GM18861 (cell line): ENCODE data around the gene KCTD2.

ENCODE experiments used
- ATAC-seq: cut with Tn5 transposase; IDR thresholded peaks from one replicate; pipeline ENCODE4 v1.9.1; 2021; ENCODE audit not compliant: unreplicated experiment

KCTD2 gene

GRCh38 chr17:75075597-75076336 is 28.7 kb downstream of the KCTD2 start:
- ATAC-seq = no peak

GRCh38 chr17:75077072-75077495 is 30.1 kb downstream of the KCTD2 start:
- ATAC-seq = no peak

GRCh38 chr17:75077496-75078283 is 30.7 kb downstream of the KCTD2 start:
- ATAC-seq = no peak

DNA sequence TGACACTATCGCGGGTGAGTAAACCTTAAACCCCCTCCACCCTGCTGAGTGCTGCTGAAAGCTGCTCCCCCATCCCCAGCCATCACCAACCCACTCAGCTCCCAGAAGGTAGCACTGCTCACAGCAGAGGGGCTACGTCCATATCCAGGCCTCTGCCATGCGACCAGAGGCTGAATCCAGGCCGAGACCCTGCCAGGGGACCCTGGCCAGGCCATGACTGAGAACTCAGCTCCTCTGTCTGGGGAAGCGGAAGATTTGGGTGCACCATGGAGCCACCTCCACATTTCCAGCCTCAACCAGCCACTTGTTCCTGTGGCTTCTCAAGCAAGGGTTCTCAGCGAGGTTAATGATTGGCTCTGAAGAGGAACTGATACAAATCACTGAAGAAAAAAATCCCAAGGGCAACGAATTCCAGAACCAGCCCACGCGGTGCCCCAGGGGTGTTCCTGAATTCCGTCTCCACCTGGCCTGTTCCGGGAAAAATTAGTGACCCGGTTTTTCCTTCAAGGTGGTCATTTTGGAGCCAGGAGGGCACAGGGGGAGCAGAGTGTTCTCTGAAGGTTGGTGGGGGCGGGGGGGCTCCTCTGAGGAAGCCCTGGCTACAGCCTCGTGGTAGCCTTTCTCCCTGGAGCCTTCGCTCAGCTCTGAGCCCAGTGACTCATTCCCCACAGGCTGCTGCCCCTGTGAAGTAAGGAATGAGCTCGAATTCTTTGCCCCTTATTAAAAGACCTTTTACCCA is 31.4 kb downstream of the KCTD2 start:
- ATAC-seq = no peak

GRCh38 chr17:75079023-75079373 is 32.0 kb downstream of the KCTD2 start:
- no peak for ATAC-seq

DNA sequence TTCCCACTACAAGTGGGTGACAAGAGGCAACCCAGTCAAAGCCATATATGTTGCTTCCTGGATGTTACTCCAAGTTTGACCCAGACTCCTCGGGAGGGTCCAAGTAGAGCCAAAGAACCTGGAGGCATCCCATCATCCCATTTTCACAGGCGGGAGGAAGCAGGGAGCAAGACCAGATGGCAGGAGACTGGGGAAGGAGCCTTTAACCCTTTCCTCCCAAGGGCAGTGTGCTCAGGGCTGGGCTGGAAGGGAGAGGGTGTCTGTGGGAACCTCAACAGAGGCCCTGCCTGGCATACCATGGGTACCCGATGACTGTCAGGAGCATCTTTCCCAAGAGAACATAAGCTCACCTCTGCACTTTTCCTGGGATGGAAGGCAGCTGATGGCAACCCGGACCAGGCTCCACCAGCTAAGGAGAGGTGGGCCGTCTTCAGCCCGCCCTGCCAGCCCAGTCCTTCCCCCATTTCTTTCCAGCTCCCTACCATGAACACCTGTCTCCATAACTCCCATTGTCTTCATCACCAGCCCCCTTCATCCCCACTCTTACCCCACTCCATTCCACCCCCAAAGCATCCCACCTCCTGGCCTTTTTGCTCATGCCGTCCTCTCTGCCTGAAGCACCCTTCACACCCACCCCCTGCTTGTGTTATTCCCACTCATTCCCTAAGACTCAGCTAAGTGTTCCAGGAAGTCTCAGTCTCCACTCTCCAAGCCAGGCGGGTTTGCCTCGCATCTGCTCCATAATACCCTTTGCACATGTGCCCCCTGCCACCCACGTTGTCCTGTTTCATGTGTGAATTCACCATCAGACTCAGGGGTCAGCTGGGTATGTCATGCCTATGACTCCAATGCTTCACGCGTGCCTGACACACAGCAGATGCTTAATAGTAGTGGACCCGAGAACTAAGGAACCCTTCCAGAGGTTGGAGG is 34.9 kb downstream of the KCTD2 start:
- no peak for ATAC-seq

DNA sequence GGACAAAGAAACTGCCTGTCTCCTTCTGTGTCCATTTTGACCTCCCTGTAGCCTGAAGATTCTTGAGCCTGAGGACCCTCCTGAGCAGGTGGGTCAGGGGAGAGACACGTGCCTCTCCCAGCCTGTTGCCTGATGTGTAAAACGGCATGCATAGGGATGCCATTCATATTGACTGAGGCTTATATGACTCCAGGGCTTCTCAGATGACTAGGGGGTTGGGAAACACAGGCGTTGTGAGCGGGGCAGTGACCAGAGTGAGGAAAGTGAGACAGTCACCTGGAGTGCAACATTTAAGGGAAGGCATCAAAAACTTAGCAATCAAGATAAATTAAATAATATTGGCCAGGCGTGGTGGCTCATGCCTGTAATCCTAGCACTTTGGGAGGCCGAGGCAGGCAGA is 35.7 kb downstream of the KCTD2 start:
- no peak for ATAC-seq

- ATAC-seq = no peak
These were observed 37.1 kb downstream of the KCTD2 start for GRCh38 chr17:75084039-75084660.

DNA sequence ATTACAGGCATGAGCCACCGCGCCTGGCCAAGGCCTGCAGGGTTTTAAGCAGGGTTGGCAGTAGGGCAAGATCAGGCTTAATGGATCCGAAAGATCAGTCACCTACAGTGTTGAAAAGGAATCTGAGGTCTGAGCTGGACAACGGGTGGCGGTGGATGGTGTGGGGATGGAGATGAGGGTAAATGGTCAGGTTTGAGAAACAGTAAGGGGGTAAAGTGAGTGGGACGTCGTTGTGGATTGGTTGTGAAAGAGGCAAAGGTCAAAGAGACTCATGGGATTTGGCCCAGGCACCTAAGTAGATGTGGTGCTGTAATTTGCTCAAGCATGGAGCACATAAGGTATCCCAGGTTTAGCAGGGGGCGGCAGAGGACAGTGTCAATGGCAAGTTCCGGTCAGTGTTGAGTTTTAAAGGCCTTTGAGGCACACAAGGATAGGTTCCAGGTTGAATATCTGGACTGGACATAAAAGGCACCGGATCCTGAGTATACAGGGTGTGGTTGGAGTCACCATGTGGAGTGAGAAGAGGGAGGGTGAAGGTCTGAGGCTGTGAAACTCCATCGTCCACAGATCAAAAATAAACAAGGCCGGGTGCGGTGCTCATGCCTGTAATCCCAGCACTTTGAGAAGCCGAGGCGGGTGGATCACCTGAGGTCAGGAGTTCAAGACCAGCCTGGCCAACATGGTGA is 39.6 kb downstream of the KCTD2 start:
- no peak for ATAC-seq

DNA sequence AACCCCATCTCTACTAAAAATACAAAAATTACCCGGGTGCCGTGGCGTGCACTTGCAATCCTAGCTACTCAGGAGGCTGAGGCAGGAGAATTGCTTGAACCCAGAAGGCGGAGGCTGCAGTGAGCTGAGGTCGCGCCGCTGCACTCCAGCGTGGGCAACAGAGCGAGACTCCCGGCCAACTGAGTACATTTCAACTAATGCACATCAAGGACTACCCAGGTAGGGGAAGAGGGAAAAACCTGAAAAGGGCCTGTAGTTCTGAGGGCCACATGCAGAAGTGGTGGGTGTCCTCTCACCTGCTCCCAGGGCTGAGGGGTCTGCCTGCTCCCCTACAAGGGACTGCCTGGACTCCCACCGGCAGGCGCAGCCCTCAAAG is 40.1 kb downstream of the KCTD2 start:
- ATAC-seq = no peak

GRCh38 chr17:75087558-75088453 is 40.8 kb downstream of the KCTD2 start, which contains the start of gene SLC16A5:
SLC16A5 (plus strand) TSS chr17:75087954; CDS start chr17:75093637, 5,683 bp downstream.
- ATAC-seq = no peak

- ATAC-seq = no peak
These were observed 41.7 kb downstream of the KCTD2 start for GRCh38 chr17:75088465-75089417.

DNA sequence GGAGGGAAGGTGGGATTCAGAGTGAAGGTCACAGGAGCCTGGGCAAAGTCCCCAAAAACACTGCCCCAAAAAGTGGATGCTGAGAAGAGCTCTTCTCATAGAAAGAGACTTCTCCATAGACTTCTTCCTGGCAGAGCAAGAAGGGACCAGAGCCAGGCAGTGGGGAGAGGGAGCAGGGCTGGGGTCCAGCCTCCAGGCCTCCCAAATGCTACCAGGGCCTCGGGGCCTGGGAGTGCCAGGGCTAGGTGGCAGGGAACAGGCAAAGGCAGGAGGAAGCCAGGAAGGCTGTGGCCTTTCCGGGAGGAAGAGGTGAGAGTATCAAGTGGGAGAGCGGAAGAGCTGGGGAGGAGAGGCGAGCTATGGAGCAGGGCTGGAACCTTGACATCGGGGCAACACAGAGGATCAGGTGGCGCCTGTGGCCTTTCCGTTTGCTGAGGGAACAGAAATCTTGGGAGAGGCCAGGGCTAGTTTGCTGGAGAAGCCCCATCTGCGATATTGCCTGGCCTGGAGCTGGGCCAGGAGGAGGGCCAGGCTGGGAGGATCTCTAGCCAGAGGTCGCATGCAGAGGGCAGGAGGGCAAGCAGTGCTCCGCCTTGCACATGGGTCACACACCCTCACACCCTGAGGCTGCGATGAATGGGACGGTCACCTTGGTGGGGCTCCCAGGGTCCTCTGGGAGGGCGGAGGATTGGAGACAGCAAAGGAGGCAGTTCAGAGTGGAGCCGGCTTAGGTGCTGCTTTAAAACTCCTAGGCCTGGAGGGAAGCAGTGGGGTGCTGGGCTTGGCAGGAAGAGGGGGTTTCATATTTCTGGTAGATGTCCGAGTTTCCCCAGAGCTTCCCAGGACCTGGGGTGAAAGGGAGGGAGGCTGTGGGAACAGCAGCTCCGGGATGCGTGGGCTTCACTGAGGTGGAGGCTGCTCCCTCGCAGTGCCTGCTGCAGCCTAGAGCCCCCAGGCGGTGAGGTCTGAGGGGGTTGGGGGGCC is 44.1 kb downstream of the KCTD2 start:
- ATAC-seq = no peak

DNA sequence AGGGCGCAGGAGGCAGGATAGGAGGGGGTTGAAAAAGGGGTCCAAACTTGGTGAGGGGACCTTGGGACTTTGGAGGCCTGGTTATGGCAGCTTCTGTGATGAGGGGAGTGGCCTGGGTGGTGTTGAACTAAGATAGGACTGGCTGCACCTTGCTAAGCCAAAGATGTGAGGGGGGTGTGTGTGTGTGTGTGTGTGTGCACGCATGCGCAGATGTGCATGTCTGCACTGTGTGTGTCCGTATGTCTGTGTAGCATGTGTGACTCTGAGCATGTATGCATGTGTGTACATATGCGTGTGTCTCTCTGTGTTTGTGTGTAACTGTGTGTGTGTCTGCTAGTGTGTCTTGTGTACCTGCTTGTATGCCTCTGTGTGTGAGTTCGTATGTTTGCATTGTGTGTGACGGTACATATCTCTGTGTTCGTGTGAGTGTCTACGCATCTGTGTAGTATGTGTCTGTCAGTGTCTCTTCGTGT is 44.9 kb downstream of the KCTD2 start:
- ATAC-seq = no peak

- no peak for ATAC-seq
These were observed 46.6 kb downstream of the KCTD2 start for GRCh38 chr17:75093548-75094158.
